ENCODE data around the gene MYH7B. TPM values are rescaled to one million over a fixed set of nuclear protein-coding genes. Genes with fewer than 3 reads are reported as not detected.

MYH7B gene
- total RNA-seq, 1 experiment from 2014 or later, result 0.34 TPM

- POLR2A ChIA-PET (ENCODE audit: low non-redundant PET), result no interaction called here
- Histone ChIP-seq H3K4me1 (ENCODE audit: insufficient read depth, low read length, poor library complexity, severe bottlenecking) (no peaks in the 10 kb centered on the region), H3K4me3 (ENCODE audit: low read depth, low read length, poor library complexity, severe bottlenecking) (no peak overlapping the region), H3K27me3 (replicated peaks; ENCODE audit: insufficient read depth, low read depth, low read length, poor library complexity) (no peaks in the 10 kb centered on the region), H3K9me3 (ENCODE audit: low read depth, low read length, poor library complexity, severe bottlenecking) (no peaks in the 10 kb centered on the region), H3K27ac (ENCODE audit: low read depth, low read length, poor library complexity, severe bottlenecking) (no peak overlapping the region), H3K36me3 (ENCODE audit: insufficient read depth, low read length, poor library complexity, severe bottlenecking) (no peaks in the 10 kb centered on the region)
- no TSS peak for BruUV-seq (replicated peaks)
- intact Hi-C loops (cut with micrococcal nuclease; ENCODE audit: unreplicated experiment), result no loop called here
- TF ChIP-seq, protein P1, sequence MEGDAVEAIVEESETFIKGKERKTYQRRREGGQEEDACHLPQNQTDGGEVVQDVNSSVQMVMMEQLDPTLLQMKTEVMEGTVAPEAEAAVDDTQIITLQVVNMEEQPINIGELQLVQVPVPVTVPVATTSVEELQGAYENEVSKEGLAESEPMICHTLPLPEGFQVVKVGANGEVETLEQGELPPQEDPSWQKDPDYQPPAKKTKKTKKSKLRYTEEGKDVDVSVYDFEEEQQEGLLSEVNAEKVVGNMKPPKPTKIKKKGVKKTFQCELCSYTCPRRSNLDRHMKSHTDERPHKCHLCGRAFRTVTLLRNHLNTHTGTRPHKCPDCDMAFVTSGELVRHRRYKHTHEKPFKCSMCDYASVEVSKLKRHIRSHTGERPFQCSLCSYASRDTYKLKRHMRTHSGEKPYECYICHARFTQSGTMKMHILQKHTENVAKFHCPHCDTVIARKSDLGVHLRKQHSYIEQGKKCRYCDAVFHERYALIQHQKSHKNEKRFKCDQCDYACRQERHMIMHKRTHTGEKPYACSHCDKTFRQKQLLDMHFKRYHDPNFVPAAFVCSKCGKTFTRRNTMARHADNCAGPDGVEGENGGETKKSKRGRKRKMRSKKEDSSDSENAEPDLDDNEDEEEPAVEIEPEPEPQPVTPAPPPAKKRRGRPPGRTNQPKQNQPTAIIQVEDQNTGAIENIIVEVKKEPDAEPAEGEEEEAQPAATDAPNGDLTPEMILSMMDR (conservative IDR thresholded peaks at IDR 0.05; ENCODE audit: low read depth, low read length), result no peak
- TF ChIP-seq EZH2 (IDR thresholded peaks at IDR 0.05; ENCODE audit: borderline replicate concordance, low read depth, low read length, poor library complexity, severe bottlenecking), result no peak
- CTCF ChIA-PET, result no interaction called here
- DNase-seq (ENCODE audit: low spot score), result no peak
These were observed 29.1 kb downstream of the MYH7B start for GRCh38 chr20:34984756-34985261.

DNA sequence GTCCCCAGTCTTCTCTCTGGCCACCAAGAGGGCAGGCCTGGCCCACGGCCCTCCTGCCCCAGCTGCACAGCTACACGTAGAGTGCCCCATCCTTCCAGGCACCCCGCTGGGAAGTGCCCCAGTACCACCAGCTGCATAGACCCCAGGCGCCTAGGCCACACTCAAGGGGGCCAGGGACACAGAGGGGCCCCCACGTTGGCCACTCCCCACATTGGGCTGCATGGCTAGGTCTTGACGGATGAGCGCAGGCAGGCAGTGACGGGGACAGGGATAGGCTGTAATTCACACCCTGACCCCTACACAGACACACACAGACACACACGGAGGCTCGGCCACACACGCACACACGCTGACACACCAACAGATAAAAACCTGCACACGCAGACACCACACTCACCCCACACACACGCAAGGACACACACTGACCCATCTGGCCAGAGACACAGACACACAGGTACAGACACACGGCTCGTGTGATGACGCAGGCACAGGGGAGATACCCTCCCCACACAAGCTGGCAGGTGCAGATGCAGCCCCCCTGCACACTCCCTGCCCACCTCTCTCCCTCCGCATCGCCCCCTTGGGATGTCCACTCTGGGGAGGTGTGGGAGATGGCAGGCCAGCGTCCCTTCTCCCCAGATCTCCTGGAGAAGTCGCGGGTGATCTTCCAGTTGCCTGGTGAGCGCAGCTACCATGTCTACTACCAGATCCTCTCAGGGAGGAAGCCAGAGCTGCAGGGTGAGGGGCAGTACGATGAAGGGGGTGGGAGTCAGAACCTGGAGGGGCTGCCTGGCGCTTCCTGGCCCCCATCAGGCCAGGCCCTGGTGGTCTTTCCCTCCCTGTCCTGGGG is 30.0 kb downstream of the MYH7B start:
- DNase-seq (ENCODE audit: low spot score), result no peak
- TF ChIP-seq EZH2 (IDR thresholded peaks at IDR 0.05; ENCODE audit: borderline replicate concordance, low read depth, low read length, poor library complexity, severe bottlenecking), result no peak
- TF ChIP-seq, protein P1 (conservative IDR thresholded peaks at IDR 0.05; ENCODE audit: low read depth, low read length), result no peak
- Histone ChIP-seq H3K4me1 (ENCODE audit: insufficient read depth, low read length, poor library complexity, severe bottlenecking) (no peaks in the 10 kb centered on the region), H3K27me3 (replicated peaks; ENCODE audit: insufficient read depth, low read depth, low read length, poor library complexity) (no peaks in the 10 kb centered on the region), H3K36me3 (ENCODE audit: insufficient read depth, low read length, poor library complexity, severe bottlenecking) (no peaks in the 10 kb centered on the region), H3K4me3 (ENCODE audit: low read depth, low read length, poor library complexity, severe bottlenecking) (no peak overlapping the region), H3K27ac (ENCODE audit: low read depth, low read length, poor library complexity, severe bottlenecking) (no peak overlapping the region), H3K9me3 (ENCODE audit: low read depth, low read length, poor library complexity, severe bottlenecking) (no peaks in the 10 kb centered on the region)
- no TSS peak for BruUV-seq (replicated peaks)
- POLR2A ChIA-PET (ENCODE audit: low non-redundant PET), result interaction anchor here (0.6 kb wide), 1 partner anchor 81 kb away, joined by 4 read pairs; no protein-coding TSS in a partner anchor
- CTCF ChIA-PET, result no interaction called here
- intact Hi-C loops (cut with micrococcal nuclease; ENCODE audit: unreplicated experiment), result no loop called here

DNA sequence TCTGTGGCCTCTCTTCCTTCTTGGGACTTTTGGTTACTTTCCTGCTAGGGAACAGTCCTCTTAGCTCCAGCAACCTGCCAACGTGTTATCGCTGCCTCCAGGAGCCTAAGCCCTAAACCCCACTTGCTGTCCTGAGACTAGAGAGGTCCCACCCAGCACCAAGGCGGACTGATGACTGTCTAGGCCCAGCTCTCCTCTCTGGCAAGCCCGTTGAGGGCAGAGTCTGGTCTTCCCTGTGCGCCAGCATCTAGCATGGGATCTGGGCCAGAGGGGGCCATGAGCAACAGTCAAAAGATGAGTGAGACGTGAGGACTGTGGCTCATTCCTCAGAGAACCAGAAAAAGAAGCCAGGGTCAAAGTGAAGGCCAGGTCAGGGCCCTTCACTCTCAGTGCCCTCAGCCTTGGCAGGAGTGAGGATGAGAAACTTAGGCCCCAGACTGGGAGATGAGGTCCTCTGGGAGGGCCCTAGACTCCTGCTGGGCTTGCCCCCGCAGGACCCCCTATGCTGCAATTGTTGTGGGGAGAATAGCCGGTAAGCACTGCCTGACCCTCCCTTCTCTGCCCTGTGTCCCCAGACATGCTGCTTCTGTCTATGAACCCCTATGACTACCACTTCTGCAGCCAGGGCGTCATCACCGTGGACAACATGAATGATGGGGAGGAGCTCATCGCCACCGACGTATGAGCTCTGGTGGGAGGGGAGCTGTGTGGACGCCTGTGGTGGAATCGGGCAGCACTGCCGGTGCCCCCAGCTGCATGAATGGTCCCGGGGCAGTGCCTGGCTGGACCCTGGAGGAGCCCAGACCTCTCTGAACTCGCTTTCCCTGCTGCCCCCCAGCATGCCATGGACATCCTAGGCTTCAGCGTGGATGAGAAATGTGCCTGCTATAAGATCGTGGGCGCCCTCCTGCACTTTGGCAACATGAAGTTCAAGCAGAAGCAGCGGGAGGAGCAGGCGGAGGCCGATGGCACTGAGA is 30.9 kb downstream of the MYH7B start:
- H3K27me3 ChIP-seq (replicated peaks; ENCODE audit: insufficient read depth, low read depth, low read length, poor library complexity), result no peaks in the 10 kb centered on the region
- DNase-seq (ENCODE audit: low spot score), result no peak
- no peaks in the 10 kb centered on the region for H3K4me1 ChIP-seq (ENCODE audit: insufficient read depth, low read length, poor library complexity, severe bottlenecking)
- POLR2A ChIA-PET (ENCODE audit: low non-redundant PET), result no interaction called here
- no peak for TF ChIP-seq EZH2 (IDR thresholded peaks at IDR 0.05; ENCODE audit: borderline replicate concordance, low read depth, low read length, poor library complexity, severe bottlenecking)
- TF ChIP-seq, protein P1 (conservative IDR thresholded peaks at IDR 0.05; ENCODE audit: low read depth, low read length), result no peak
- H3K9me3 ChIP-seq (ENCODE audit: low read depth, low read length, poor library complexity, severe bottlenecking), result no peaks in the 10 kb centered on the region
- CTCF ChIA-PET, result no interaction called here
- intact Hi-C loops (cut with micrococcal nuclease; ENCODE audit: unreplicated experiment), result no loop called here
- no TSS peak for BruUV-seq (replicated peaks)
- no peaks in the 10 kb centered on the region for H3K36me3 ChIP-seq (ENCODE audit: insufficient read depth, low read length, poor library complexity, severe bottlenecking)
- H3K4me3 ChIP-seq (ENCODE audit: low read depth, low read length, poor library complexity, severe bottlenecking), result no peak overlapping the region
- H3K27ac ChIP-seq (ENCODE audit: low read depth, low read length, poor library complexity, severe bottlenecking), result no peak overlapping the region
